ENCODE results near the gene NEDD4.
"Not testable (repeated sequence)": the region's sequence is repeated elsewhere in the genome, so short reads cannot be mapped to it uniquely, and the experiment has no call there.

NEDD4 gene

GRCh38 chr15:55993111-55993803 is at the start of gene NEDD4:
Gene NEDD4, minus strand, starts transcription at chr15:55993612. Its CDS starts 57 bp downstream, at chr15:55993555.
- DNase-seq (ENCODE audit: low read depth in 1 of 2, low spot score in 1 of 2), result peak; percentile 35 to 55

GRCh38 chr15:56042498-56042897 is 49.1 kb upstream of the NEDD4 start:
- no peak for DNase-seq (ENCODE audit: low read depth in 1 of 2, low spot score in 1 of 2)

- no peak for DNase-seq (ENCODE audit: low read depth in 1 of 2, low spot score in 1 of 2)
Observed at GRCh38 chr15:56042031-56042430, 48.6 kb upstream of the NEDD4 start.

- no peak for DNase-seq (ENCODE audit: low read depth in 1 of 2, low spot score in 1 of 2)
Observed at GRCh38 chr15:56040081-56041035, 46.9 kb upstream of the NEDD4 start.

GRCh38 chr15:56038707-56039106 is 45.3 kb upstream of the NEDD4 start:
- DNase-seq (ENCODE audit: low read depth in 1 of 2, low spot score in 1 of 2), result no peak

GRCh38 chr15:56038015-56038414 is 44.6 kb upstream of the NEDD4 start:
- no peak for DNase-seq (ENCODE audit: low read depth in 1 of 2, low spot score in 1 of 2)

- DNase-seq (ENCODE audit: low read depth in 1 of 2, low spot score in 1 of 2), result no peak
Observed at GRCh38 chr15:56036546-56037067, 43.2 kb upstream of the NEDD4 start.

- DNase-seq (ENCODE audit: low read depth in 1 of 2, low spot score in 1 of 2), result no peak
Observed at GRCh38 chr15:56035166-56035565, 41.8 kb upstream of the NEDD4 start.

- DNase-seq (ENCODE audit: low read depth in 1 of 2, low spot score in 1 of 2), result no peak
Observed at GRCh38 chr15:56034514-56034913, 41.1 kb upstream of the NEDD4 start.

- DNase-seq (ENCODE audit: low read depth in 1 of 2, low spot score in 1 of 2), result no peak
Observed at GRCh38 chr15:56032373-56032772, 39.0 kb upstream of the NEDD4 start.

- DNase-seq (ENCODE audit: low read depth in 1 of 2, low spot score in 1 of 2), result no peak
Observed at GRCh38 chr15:56031836-56032235, 38.4 kb upstream of the NEDD4 start.

GRCh38 chr15:56031402-56031801 is 38.0 kb upstream of the NEDD4 start:
- DNase-seq (ENCODE audit: low read depth in 1 of 2, low spot score in 1 of 2), result no peak

- DNase-seq (ENCODE audit: low read depth in 1 of 2, low spot score in 1 of 2), result no peak
Observed at GRCh38 chr15:56028430-56028829, 35.0 kb upstream of the NEDD4 start.

- not testable (repeated sequence) for DNase-seq (ENCODE audit: low read depth in 1 of 2, low spot score in 1 of 2)
Observed at GRCh38 chr15:56023160-56023559, 29.7 kb upstream of the NEDD4 start.

- DNase-seq (ENCODE audit: low read depth in 1 of 2, low spot score in 1 of 2), result no peak
Observed at GRCh38 chr15:56019819-56020486, 26.5 kb upstream of the NEDD4 start.

GRCh38 chr15:56019060-56019793 is 25.8 kb upstream of the NEDD4 start:
- DNase-seq (ENCODE audit: low read depth in 1 of 2, low spot score in 1 of 2), result no peak

- DNase-seq (ENCODE audit: low read depth in 1 of 2, low spot score in 1 of 2), result no peak
Observed at GRCh38 chr15:56017920-56018319, 24.5 kb upstream of the NEDD4 start.

- no peak for DNase-seq (ENCODE audit: low read depth in 1 of 2, low spot score in 1 of 2)
Observed at GRCh38 chr15:56017511-56017910, 24.1 kb upstream of the NEDD4 start.

GRCh38 chr15:56016281-56016680 is 22.9 kb upstream of the NEDD4 start:
- DNase-seq (ENCODE audit: low read depth in 1 of 2, low spot score in 1 of 2), result no peak

GRCh38 chr15:56014677-56015076 is 21.3 kb upstream of the NEDD4 start:
- DNase-seq (ENCODE audit: low read depth in 1 of 2, low spot score in 1 of 2), result no peak

GRCh38 chr15:56007053-56007452 is 13.6 kb upstream of the NEDD4 start:
- not testable (repeated sequence) for DNase-seq (ENCODE audit: low read depth in 1 of 2, low spot score in 1 of 2)

Measured in stimulated activated CD4-positive, alpha-beta T cell treated with anti-CD3 and anti-CD28 coated beads, Interleukin-15, amount 100 ng/mL, for 1 hour (primary cell).